DLD1 (cell line): Measurements from ENCODE around the gene PPTC7.
"Not testable (repeated sequence)": the region's sequence is repeated elsewhere in the genome, so short reads cannot be mapped to it uniquely, and the experiment has no call there.

Source experiments
- in situ Hi-C: cut with HindIII; loops from 2 replicates; pipeline ENCODE4 v1.10.0; 2017; ENCODE audit warnings: low sequenced_read_pairs

PPTC7 gene

DNA sequence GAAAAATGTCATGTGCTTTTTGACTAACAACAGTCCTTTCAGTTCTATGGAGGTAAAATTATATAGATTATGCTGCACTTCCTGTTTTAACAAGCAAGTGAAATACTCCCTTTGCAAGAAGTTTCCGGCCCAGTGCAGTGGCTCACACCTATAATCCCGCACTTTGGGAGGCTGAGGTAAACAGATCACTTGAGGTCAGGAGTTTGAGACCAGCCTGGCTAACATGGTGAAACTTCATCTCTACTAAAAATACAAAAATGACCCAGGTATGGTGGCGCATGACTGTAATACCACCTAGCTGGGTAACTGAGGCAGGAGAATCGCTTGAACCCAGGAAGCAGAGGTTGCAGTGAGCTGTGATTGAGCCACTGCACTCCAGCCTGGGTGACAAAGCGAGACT is 20.7 kb downstream of the PPTC7 start:
- in situ Hi-C loops: not testable (repeated sequence)

DNA sequence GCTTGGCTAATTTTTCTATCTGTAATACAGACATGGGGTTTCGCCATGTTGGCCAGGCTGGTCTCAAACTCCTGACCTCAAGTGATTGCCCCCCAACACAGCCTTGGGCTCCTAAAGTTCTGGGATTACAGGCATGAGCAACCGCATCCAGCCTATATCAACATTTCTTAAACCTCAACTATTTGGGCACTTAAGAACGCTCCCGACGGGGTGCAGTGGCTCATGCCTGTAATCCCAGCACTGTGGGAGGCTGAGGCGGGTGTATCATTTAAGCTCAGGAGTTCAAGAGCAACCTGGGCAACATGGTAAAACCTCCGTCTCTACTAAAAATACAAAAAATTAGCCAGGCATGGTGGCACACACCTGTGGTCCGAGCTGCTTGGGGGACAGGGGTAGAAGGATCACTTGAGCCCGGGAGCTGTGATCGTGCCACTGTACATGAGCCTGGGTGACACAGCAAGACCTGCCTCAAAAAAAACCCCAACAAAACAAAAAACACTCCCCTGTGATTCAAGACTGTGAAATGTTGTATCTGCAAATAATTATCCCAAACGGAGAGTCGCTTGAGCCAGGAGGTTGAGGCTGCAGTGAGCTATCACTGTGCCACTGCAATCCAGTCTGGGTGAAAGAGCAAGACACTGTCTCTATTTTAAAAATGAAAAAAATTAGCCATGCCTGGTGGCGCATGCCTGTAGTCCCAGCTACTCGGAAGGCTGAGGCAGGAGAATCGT is 21.5 kb downstream of the PPTC7 start:
- in situ Hi-C loops: no loop called here

DNA sequence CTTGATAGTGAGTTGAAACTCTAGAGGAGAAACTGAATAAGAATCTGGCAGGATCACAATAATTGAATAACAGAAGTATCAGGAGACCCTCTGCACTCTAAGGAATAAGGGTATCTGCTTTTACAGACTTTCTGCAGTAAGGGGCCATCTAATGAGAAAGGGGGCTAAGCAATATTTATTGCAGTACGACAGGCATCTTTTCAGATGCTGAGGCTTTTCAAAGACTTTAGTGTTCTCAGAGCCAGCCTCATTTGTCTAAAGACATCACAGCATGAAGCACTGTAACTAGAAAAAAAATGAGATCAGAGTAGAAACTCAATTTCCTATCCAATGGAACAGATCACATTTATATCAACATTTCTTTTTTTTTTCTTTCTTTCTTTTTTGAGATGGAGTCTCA is 22.2 kb downstream of the PPTC7 start:
- in situ Hi-C loops: no loop called here

DNA sequence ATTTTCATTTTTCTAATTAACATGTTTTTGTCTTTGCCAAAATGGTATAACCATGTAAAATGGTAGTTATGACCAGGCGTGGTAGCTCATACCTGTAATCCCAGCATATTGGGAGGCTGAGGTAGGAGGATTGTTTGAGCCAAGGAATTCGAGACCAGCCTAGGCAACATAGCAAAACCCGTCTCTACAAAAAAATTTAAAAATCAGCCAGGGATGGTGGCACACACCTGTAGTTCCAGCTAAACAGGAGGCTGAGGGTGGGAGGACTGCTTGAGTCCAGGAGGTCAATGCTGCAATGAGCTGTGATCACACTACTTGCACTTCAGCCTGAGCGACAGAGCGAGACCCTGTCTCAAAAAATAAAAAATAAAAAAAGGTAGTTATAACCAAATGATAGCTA is 23.1 kb downstream of the PPTC7 start:
- in situ Hi-C loops: no loop called here

DNA sequence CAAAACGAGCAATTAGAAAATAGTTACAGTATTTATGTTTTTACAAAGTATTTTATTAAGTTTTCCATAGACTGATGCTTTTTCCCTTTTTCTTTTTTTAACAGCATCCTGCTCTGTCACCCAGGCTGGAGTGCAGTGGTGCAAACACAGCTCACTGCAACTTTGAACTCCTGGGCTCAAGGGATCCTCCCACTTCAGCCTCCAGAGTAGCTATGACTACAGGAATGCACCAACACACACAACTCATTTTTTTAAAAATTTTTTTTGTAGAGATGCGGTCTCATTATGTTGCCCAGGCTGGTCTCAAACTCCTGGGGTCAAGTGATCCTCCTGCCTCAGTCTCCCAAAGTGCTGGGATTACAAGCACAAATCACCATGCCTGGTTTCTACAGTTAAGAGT is 24.2 kb downstream of the PPTC7 start:
- in situ Hi-C loops: not testable (repeated sequence)

DNA sequence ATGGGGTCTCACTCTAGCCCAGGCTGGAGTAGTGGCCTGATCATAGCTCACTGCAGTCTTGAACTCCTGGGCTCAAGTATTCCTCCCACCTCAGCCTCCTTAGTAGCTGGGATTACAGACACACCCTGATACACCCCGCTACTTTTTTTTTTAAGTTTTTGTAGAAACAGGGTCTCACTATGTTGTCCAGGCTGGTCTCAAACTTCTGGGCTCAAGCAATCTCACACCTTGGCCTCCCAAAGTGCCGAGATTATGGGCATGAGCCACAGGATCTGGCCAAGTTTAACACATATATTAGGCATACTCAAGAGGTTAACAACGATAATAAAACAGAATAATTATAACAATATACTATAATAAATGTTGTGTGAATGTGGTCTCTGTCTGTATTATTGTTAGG is 25.8 kb downstream of the PPTC7 start:
- in situ Hi-C loops: no loop called here

DNA sequence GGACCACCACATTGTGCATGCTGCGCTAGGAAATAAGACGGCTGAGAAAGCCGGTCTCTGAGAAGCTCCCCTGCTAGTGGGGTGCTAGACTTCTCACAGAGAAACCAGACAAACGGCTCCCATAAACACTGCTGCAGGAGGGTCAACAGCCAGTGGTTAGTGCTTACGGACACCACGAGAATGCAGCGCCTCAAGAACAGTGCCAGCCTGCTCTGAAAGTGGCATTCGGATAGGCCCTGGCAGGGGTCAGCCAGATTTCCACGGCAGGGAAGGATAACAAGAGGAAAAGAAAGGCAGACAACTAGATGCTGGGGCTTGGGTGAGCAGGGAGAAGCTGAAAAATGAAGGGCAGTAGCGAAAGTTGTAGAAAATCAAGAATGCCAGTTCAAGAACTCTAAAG is 26.4 kb downstream of the PPTC7 start:
- in situ Hi-C loops: no loop called here

DNA sequence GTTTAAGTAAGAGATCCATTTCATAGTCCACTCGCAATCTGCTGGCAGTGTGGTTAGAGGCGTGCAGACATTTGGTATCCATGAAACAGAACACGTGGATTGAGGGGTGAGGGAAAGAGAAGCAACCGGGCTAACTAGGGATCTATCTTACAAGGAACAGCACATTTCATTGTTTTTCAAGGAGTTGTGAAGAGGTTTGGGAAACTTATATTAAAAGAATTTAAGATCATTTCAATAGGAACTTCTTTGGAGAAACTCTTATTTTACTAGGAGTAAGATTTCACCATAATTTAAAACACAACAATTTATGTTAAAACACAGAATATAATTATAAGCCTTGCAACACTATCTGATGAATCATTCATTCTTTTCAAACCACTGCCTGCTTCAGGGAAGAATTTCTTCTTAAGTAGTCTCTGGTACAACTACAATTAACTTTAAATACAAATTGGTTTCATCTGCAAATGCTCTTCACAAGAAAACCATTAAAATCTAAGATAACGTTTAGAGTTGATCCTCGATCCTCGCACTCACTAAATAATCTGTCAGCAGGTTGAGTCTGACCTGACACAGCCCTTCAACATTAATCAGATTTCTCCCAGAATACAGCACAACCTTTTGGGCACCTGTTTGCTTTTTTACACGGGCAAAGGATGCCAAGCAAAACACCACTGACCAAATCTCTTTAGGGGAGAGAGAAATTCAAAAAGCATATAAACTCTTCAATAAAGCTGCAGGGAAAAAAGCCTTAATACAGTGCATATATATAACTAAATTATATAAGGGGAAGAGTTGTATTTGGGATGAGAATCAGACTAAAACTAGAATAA is 27.3 kb downstream of the PPTC7 start:
- in situ Hi-C loops: no loop called here

DNA sequence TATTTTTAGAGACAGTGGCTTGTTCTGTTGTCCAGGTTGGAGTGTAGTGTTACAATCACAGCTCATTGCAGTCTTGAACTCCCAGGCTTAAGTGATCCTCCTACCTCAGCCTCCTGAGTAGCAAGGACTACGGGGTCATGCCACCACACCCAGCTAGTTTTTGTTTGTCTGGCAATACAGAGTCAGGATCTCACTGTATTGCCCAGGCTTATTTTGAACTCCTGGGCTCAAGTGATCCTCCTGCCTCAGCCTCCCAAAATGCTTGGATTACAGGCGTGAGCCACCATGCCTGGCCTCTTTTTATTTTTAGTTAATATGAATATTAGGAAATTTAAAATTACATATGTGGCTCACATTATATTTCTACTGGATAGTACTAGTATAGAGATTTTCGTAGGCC is 28.9 kb downstream of the PPTC7 start:
- in situ Hi-C loops: no loop called here

DNA sequence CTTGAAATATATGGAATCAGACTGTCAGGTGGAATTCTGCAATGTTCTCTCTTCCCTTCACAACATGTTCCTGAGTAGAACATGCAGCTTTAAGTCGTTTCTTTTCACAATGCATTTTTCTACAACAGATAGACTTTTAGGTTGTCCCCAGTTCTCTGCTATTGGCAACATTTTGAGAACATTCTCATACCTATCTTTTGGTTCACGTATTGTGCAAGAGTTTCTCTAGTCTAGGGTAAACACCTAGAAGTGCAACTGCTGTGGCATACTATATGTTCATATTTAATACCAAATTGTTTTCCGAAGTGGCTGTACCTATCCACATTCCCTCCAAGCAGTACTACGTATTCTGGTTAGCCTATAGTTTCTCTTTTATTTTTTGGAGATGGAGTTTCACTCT is 32.1 kb downstream of the PPTC7 start:
- in situ Hi-C loops: no loop called here

DNA sequence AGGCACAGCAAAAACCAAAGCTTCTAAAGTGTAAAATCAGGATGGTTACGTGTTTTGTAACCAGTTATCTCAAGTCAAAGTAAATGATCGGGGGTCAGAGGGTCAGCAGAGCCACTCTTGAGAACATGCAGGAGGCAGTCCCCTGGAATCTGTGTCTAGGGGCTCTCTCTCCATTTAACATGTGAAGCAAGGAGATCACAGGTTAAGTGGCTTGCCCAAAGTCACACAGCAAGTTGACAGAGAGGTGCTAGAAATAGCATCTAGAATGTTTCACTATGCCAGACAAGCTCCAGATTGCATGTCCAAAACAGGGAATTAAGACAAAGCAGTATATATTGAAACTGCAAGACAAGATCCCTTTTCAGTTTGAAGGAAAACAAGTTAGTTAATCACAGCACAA is 33.4 kb downstream of the PPTC7 start:
- in situ Hi-C loops: no loop called here

DNA sequence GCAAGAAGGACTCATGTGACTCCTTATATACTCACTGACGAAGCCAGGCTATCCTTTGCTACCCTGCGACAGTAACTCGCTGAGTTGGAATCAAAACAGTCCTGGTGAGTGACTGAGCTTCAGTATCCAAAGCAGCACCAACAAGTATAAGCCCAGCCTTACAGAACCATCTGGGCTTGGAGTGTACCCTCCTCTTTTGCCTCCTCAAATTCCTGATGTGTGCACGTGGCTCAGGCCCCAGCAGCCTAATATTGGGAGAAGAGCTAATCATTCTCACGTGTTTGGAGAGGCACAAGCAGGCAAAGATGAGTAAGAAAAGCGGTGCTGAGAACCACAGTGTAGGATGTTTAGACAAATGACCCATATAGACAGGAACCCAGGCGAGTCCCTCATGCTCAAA is 34.4 kb downstream of the PPTC7 start:
- in situ Hi-C loops: no loop called here

DNA sequence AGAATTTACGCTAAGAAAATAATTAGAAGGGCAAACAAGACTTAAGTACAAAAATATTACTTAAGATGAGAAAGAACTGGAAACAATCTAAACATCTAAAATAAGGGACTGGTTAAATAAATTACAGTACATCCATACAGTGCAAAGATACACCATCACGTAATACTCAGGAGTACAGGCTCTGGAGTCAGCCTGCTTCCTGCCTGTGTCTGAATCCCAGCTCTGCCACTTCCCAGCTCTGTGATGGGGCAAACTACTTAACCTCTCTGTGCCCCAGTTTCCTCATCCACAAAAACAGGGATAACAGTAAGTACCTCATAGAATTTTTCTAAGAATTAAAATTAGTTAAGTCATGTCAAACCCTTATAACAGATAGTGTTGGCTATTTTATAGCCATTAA is 36.0 kb downstream of the PPTC7 start:
- in situ Hi-C loops: no loop called here

DNA sequence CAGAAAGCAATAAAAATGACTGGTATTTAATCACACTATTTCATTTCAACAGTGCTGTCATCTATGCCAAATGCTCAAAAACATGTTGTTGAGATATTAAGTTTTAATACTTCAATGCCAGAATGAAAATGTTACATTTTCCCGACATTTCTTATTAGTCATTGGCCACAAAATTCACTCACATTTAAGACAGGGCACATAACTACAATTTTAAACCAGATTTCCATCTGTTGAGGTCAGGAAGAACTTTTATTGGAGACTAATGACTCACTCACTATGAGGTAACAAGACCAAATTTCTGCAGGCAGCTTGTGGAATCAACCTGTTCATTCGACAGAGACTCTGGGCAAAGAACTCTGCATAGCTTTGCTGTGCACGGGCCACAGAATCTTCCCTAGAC is 36.8 kb downstream of the PPTC7 start:
- in situ Hi-C loops: no loop called here

DNA sequence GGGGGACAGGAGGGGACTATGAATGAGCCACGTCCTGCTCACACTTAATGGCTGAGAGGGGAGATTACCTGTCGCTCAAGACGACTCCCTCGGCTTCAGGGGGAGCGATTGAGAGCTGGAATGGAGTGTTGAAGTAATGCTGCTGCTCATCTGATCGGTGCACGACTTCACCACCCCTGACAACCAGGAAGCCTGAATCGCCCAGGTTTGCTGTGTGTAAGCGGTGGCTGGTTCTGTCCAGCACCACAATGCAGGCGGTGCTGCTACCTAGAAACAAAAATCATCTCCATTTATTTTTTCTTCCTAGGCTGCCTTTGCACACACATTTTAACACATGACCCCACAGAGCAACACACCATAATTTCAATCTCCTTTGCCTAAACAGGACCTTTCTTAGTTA is 37.3 kb downstream of the PPTC7 start:
- in situ Hi-C loops: no loop called here

DNA sequence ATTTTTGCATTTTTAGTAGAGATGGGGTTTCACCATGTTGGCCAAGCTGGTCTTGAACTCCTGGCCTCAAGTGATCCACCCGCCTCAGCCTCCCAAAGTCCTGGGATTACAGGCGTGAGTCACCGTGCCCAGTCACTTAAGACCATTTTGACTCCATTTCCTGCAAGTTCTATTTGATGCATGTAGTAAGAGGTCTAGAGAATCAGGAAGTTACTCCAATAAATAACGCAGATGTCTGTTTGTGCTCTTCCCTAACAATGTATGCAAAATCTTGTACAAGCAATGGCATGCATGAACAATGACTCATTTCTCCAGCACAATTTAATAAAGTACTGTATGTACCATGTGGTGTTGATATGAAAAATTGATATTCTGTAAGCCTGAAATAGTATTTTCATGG is 37.9 kb downstream of the PPTC7 start:
- in situ Hi-C loops: not testable (repeated sequence)

DNA sequence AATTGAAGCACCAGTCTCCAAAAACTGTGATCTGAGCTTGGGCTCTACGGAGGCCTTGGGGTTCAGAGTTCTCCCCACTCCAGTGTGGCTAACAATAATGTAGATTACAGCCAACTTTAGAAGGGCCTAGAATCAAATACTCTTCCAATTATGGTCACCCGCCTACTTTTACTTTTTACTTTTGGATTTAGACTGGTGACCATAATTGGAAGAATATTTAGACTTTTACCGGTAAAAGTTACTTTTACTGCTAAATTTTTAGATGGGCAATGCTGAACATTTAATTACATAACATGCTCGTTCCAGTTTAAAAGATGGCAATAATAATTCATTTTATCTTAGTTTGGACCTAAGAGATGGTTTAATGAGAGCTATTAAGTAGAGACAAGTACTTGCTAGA is 39.2 kb downstream of the PPTC7 start:
- in situ Hi-C loops: no loop called here

DNA sequence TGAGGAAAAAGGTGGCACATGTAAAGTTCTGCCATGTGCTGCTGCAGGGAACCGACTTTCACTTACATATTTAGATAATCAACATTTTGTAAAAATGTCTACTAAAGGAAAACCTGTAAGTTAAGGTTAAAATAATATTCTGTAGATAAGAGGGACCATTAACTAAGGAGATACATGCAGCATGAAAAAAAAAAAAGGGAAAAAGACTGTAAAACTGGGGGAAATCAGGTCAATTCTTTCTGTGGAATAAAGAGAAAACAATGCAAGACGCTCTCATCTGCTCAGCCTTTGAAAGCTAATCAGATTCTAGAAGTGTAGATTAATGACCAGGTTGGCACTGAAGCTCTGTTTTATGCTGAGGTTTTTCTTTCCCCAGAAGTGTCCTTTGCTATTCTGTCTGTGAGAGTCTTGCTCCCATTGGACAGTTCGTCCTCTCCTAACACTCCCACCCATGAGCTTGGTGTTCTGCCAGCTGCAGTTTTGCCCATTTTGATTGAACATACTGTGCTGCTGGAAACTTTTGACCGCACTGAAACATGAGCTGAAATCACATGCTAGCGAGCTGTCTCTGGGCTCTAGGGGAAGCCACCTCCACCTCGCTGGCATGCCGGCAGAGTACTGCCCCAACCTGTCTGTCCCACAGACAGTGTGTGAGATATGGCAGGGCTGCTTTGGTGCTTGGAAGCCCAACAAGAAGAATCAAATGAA is 39.7 kb downstream of the PPTC7 start:
- in situ Hi-C loops: no loop called here

DNA sequence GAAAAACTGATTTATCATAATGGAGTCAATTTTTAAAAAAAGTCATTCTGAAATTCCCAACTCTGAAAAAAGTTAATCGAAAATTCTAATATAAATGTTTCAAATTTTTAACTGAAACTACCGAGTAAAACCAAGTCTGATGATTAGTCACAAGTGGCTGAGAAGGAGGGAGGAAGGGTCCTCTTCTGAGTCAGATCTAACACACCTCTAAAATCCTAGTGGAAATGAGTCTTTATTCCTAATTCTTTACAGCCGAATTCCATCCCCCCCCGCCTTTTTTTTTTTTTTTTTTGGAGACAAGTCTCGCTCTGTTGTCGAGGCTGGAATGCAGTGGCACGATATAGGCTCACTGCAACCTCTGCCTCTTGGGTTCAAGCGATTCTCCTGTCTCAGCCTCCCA is 43.1 kb downstream of the PPTC7 start:
- in situ Hi-C loops: no loop called here

DNA sequence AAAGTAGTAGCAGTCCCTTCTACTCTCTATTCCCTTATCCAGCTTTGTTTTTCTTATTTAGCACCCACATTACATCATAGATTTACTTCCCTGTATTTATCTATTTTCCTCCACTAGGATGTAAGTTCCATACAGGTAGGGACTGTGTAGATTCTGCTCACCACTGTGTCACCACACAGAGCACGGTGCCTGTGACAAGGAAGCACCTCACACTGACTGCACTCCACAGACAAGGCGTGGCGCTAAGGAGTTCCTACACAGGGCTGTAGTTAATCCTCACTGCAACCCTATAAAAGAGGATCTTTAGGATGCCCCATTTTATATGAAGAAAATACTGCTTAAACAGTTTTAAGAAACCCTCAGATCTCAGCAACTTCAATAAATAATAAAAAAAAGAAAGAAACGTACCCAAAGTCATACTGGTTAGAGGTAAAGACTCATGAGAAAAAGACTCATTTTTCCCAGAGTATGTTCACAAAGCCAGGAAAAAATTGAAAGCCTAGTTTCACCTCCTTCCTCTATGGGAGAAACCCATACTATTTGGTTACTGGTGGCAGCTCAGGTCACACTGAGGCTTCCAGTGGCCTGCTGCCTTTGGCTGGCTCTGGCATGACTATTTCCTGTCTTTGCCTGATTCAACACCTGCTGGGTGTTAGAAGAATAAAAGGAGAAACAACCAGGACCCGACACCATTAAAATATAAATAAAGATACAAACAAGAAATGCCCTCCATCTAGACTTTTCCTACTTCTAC is 44.1 kb downstream of the PPTC7 start:
- in situ Hi-C loops: no loop called here
